SK-N-SH (cell line): ENCODE measurements around the gene CLEC20A. TPM values are rescaled to one million over a fixed set of nuclear protein-coding genes. Genes with fewer than 3 reads are reported as not detected.

Experiments used
- CTCF ChIA-PET: fragments of 300-600, 350-600 bp; formaldehyde crosslinking; extraction: SDS; loops from one replicate; lab custom pipeline; 2021; lab: Yijun Ruan, JAX
- POLR2A ChIA-PET: fragments of 350-600 bp; sonication (Branson Sonifier 250); formaldehyde crosslinking; extraction: SDS; loops from one replicate; lab custom pipeline; 2020; ENCODE audit warnings: antibody characterized with exemption, inconsistent platforms; lab: Yijun Ruan, JAX
- DNase-seq: peaks from one replicate; pipeline ENCODE4 v3.0.0; 2012
- H2AFZ ChIP-seq: fragments of 200-600 bp; sonication (generic); 2 replicates; pipeline ENCODE4 v1.8.1; 2016; ENCODE audit warnings: antibody characterized with exemption, mild to moderate bottlenecking, low read depth
- H3F3A ChIP-seq: fragments of 200-600 bp; sonication (generic); replicated peaks from 2 replicates; pipeline ENCODE3; 2016; ENCODE audit warnings: antibody characterized with exemption, mild to moderate bottlenecking; ENCODE audit not compliant: insufficient read depth
- H3K27ac ChIP-seq, 2 experiments: fragments of 200-500 bp in 1 of 2; fragments of 200-600 bp in 1 of 2; sonication (Bioruptor generic) in 1 of 2; sonication (generic), shearing (Covaris generic) in 1 of 2; 2 replicates each; pipeline versions ENCODE4 v1.5.1 to v1.6.1; 2014 to 2016; ENCODE audit warnings: low read depth in 2 of 2, inconsistent platforms in 1 of 2, low read length in 1 of 2, mild to moderate bottlenecking in 1 of 2, mixed read lengths in 1 of 2
- H3K27me3 ChIP-seq: fragments of 200-600 bp; sonication (generic), shearing (Covaris generic); 2 replicates; pipeline ENCODE4 v1.6.1; 2016; ENCODE audit warnings: mixed run types; ENCODE audit not compliant: insufficient read depth
- H3K36me3 ChIP-seq, 2 experiments: fragments of 200-500 bp in 1 of 2; fragments of 200-600 bp in 1 of 2; sonication (Bioruptor generic) in 1 of 2; sonication (generic) in 1 of 2; replicated peaks in 1 of 2; 2 replicates each; pipeline versions ENCODE3 to v1.5.1; 2014 to 2016; ENCODE audit warnings: low read length in 1 of 2, mild to moderate bottlenecking in 1 of 2; ENCODE audit not compliant: insufficient read depth in 2 of 2, control insufficient read depth in 1 of 2
- H3K4me1 ChIP-seq, 2 experiments: fragments of 200-500 bp in 1 of 2; fragments of 200-600 bp in 1 of 2; sonication (Bioruptor generic) in 1 of 2; sonication (generic), shearing (Covaris generic) in 1 of 2; 2 replicates each; pipeline versions ENCODE4 v1.5.1 to v1.6.1; 2014 to 2016; ENCODE audit warnings: low read depth in 1 of 2, low read length in 1 of 2, mixed run types in 1 of 2; ENCODE audit not compliant: insufficient read depth in 2 of 2, control insufficient read depth in 1 of 2
- H3K4me2 ChIP-seq: fragments of 200-600 bp; sonication (generic), shearing (Covaris generic); 2 replicates; pipeline ENCODE4 v1.6.1; 2017; ENCODE audit warnings: mixed run types
- H3K4me3 ChIP-seq, 2 experiments: fragments of 200-500 bp in 1 of 2; fragments of 200-600 bp in 1 of 2; sonication (Bioruptor generic) in 1 of 2; sonication (generic), shearing (Covaris generic) in 1 of 2; 2 replicates each; pipeline versions ENCODE4 v1.5.1 to v1.8.1; 2014 to 2016; ENCODE audit warnings: low read depth in 2 of 2, inconsistent platforms in 1 of 2, low read length in 1 of 2, mild to moderate bottlenecking in 1 of 2, mixed read lengths in 1 of 2, moderate library complexity in 1 of 2
- H3K79me2 ChIP-seq: fragments of 200-600 bp; sonication (generic); 2 replicates; pipeline ENCODE4 v1.8.1; 2017; ENCODE audit warnings: mild to moderate bottlenecking; ENCODE audit not compliant: insufficient read depth
- H3K9ac ChIP-seq: fragments of 200-600 bp; sonication (generic); 2 replicates; pipeline ENCODE4 v1.6.1; 2017; ENCODE audit warnings: mixed run types
- H3K9me2 ChIP-seq: fragments of 200-600 bp; sonication (generic); 2 replicates; pipeline ENCODE4 v1.6.1; 2017; ENCODE audit warnings: mixed run types
- H3K9me3 ChIP-seq: fragments of 200-600 bp; sonication (generic); 2 replicates; pipeline ENCODE4 v1.6.1; 2017; ENCODE audit warnings: mixed run types, mild to moderate bottlenecking, moderate library complexity
- H4K20me1 ChIP-seq: fragments of 200-600 bp; sonication (generic); 2 replicates; pipeline ENCODE4 v1.6.1; 2017; ENCODE audit warnings: mild to moderate bottlenecking, mixed run types; ENCODE audit not compliant: insufficient read depth
- EZH2phosphoT487 ChIP-seq: fragments of 200-600 bp; sonication (generic); IDR thresholded peaks from 2 replicates; pipeline ENCODE4 v1.6.1; 2017; ENCODE audit warnings: low read depth, mixed run types, mild to moderate bottlenecking, antibody characterized with exemption, moderate library complexity, borderline replicate concordance
- FOXM1 ChIP-seq: IDR thresholded peaks from 2 replicates; pipeline ENCODE4 v1.4.0; 2012; ENCODE audit warnings: low read depth, mild to moderate bottlenecking
- GABPA ChIP-seq: IDR thresholded peaks from 2 replicates; pipeline ENCODE4 v1.4.0; 2012; ENCODE audit warnings: low read depth, mild to moderate bottlenecking
- JUND ChIP-seq: IDR thresholded peaks from 2 replicates; pipeline ENCODE4 v1.4.0; 2012
- MEF2A ChIP-seq: IDR thresholded peaks from 2 replicates; pipeline ENCODE4 v1.4.0; 2012; ENCODE audit warnings: low read depth, borderline replicate concordance
- NRF1 ChIP-seq: IDR thresholded peaks from 2 replicates; pipeline ENCODE4 v1.6.1; 2012; ENCODE audit warnings: low read depth, mild to moderate bottlenecking, low read length
- POLR2AphosphoS5 ChIP-seq: IDR thresholded peaks from 2 replicates; pipeline ENCODE4 v1.6.1; 2012; ENCODE audit warnings: low read depth, low read length
- RAD21 ChIP-seq: IDR thresholded peaks from 2 replicates; pipeline ENCODE4 v1.6.1; 2012; ENCODE audit warnings: mild to moderate bottlenecking, low read length
- RCOR1 ChIP-seq: fragments of 150-350 bp; IDR thresholded peaks from 2 replicates; pipeline ENCODE4 v1.6.1; 2017; ENCODE audit warnings: antibody characterized with exemption, low read length
- RFX5 ChIP-seq: IDR thresholded peaks from 2 replicates; pipeline ENCODE4 v1.6.1; 2012; ENCODE audit warnings: mild to moderate bottlenecking, improper control_type of control experiment, low read length
- RXRA ChIP-seq: IDR thresholded peaks from 2 replicates; pipeline ENCODE4 v1.4.0; 2012; ENCODE audit warnings: low read depth, mild to moderate bottlenecking, borderline replicate concordance
- SMC3 ChIP-seq: IDR thresholded peaks from 2 replicates; pipeline ENCODE4 v1.6.1; 2012; ENCODE audit warnings: low read depth, low read length, improper control_type of control experiment
- TAF1 ChIP-seq: IDR thresholded peaks from 2 replicates; pipeline ENCODE4 v1.6.1; 2012; ENCODE audit warnings: low read depth, mild to moderate bottlenecking, low read length, moderate library complexity, borderline replicate concordance
- TCF12 ChIP-seq: IDR thresholded peaks from 2 replicates; pipeline ENCODE4 v1.4.0; 2012
- WGBS: methylation state at CpG from one replicate; pipeline ENCODE4 v1.1.6; 2017; ENCODE audit warnings: low lambda C conversion rate; 5-methylcytosine and 5-hydroxymethylcytosine counted together
- polyA plus RNA-seq, 3 experiments: library from polyadenylated mRNA; depleted of rRNA; stranded (reverse); fragments of >200 nt; gene quantifications; 2 replicates each; pipeline ENCODE4 v1.2.3, GENCODE V29; 2012
- TF ChIP-seq, protein P1 (sequence below): fragments of 150-350 bp; IDR thresholded peaks from 2 replicates; pipeline ENCODE4 v1.6.1; 2017; ENCODE audit warnings: antibody characterized with exemption, low read length, low read depth, borderline replicate concordance
- TF ChIP-seq, protein P2 (sequence below): IDR thresholded peaks from 2 replicates; pipeline ENCODE4 v1.6.1; 2012; ENCODE audit warnings: mild to moderate bottlenecking, low read depth, low read length, moderate library complexity
- TF ChIP-seq, protein P3 (sequence below): fragments of 200-600 bp; sonication (generic); IDR thresholded peaks from 2 replicates; pipeline ENCODE4 v1.6.1; 2017; ENCODE audit warnings: antibody characterized with exemption, mild to moderate bottlenecking, moderate library complexity
- TF ChIP-seq, protein P4 (sequence below): IDR thresholded peaks from 2 replicates; pipeline ENCODE4 v1.4.0; 2012; ENCODE audit warnings: low read depth, borderline replicate concordance

The CLEC20A gene
- polyA plus RNA-seq, 1 of the 3 experiments (the other 2 are of a cell fraction) = not detected

DNA sequence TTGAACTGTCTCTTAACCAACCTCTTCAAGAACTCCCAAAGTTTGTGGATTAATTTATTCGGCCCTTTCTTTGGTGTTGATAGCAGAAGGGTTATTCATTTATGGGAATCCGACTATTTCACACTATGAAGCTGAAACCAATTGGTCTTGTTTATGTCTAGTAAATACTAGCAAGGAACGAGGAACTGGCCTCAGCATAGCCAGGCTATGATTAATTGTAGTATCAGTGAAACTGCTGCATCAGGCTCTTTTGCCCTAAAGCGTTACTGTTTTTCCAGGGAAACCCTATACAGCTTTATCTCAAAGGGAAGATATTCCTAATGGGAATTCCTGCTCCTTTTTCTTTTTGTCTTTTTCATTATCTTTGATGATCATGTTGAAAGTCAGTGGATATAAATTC is 35.1 kb downstream of the CLEC20A start:
- no peaks in the 10 kb centered on the region; a peak in 1 of 4 replicates for H3K4me1 ChIP-seq
- peaks cover 25 to 29% of the 10 kb centered on the region in 2 experiments for H3K36me3 ChIP-seq
- H3F3A ChIP-seq = no peaks in the 10 kb centered on the region
- no peak overlapping the region for H3K4me3 ChIP-seq
- no peaks in the 10 kb centered on the region for H3K27me3 ChIP-seq
- no peak for DNase-seq
- H3K9me3 ChIP-seq = no peaks in the 10 kb centered on the region
- H3K4me2 ChIP-seq = no peak overlapping the region
- no peaks in the 10 kb centered on the region for H3K79me2 ChIP-seq
- TF ChIP-seq, protein P1, sequence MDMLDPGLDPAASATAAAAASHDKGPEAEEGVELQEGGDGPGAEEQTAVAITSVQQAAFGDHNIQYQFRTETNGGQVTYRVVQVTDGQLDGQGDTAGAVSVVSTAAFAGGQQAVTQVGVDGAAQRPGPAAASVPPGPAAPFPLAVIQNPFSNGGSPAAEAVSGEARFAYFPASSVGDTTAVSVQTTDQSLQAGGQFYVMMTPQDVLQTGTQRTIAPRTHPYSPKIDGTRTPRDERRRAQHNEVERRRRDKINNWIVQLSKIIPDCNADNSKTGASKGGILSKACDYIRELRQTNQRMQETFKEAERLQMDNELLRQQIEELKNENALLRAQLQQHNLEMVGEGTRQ = no peak
- TF ChIP-seq RAD21 = no peak
- no peak for TF ChIP-seq JUND
- TF ChIP-seq TAF1 = no peak
- no peak for TF ChIP-seq NRF1
- TF ChIP-seq, protein P2, sequence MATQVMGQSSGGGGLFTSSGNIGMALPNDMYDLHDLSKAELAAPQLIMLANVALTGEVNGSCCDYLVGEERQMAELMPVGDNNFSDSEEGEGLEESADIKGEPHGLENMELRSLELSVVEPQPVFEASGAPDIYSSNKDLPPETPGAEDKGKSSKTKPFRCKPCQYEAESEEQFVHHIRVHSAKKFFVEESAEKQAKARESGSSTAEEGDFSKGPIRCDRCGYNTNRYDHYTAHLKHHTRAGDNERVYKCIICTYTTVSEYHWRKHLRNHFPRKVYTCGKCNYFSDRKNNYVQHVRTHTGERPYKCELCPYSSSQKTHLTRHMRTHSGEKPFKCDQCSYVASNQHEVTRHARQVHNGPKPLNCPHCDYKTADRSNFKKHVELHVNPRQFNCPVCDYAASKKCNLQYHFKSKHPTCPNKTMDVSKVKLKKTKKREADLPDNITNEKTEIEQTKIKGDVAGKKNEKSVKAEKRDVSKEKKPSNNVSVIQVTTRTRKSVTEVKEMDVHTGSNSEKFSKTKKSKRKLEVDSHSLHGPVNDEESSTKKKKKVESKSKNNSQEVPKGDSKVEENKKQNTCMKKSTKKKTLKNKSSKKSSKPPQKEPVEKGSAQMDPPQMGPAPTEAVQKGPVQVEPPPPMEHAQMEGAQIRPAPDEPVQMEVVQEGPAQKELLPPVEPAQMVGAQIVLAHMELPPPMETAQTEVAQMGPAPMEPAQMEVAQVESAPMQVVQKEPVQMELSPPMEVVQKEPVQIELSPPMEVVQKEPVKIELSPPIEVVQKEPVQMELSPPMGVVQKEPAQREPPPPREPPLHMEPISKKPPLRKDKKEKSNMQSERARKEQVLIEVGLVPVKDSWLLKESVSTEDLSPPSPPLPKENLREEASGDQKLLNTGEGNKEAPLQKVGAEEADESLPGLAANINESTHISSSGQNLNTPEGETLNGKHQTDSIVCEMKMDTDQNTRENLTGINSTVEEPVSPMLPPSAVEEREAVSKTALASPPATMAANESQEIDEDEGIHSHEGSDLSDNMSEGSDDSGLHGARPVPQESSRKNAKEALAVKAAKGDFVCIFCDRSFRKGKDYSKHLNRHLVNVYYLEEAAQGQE = no peak
- TF ChIP-seq TCF12 = no peak
- TF ChIP-seq, protein P3, sequence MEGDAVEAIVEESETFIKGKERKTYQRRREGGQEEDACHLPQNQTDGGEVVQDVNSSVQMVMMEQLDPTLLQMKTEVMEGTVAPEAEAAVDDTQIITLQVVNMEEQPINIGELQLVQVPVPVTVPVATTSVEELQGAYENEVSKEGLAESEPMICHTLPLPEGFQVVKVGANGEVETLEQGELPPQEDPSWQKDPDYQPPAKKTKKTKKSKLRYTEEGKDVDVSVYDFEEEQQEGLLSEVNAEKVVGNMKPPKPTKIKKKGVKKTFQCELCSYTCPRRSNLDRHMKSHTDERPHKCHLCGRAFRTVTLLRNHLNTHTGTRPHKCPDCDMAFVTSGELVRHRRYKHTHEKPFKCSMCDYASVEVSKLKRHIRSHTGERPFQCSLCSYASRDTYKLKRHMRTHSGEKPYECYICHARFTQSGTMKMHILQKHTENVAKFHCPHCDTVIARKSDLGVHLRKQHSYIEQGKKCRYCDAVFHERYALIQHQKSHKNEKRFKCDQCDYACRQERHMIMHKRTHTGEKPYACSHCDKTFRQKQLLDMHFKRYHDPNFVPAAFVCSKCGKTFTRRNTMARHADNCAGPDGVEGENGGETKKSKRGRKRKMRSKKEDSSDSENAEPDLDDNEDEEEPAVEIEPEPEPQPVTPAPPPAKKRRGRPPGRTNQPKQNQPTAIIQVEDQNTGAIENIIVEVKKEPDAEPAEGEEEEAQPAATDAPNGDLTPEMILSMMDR = no peak
- TF ChIP-seq POLR2AphosphoS5 = no peak
- no peak for TF ChIP-seq GABPA
- TF ChIP-seq RCOR1 = no peak
- no peak for TF ChIP-seq RFX5
- H3K9ac ChIP-seq = no peak overlapping the region
- 94% methylated on average over 4 of the region's 4 CpGs for WGBS
- no peaks in the 10 kb centered on the region for H4K20me1 ChIP-seq
- H3K9me2 ChIP-seq = no peaks in the 10 kb centered on the region
- H2AFZ ChIP-seq = no peak overlapping the region
- H3K27ac ChIP-seq = no peak overlapping the region
- ChIA-PET CTCF (interaction anchor here (0.6 kb wide), 1 partner anchor 150 kb away, joined by 3 read pairs; no protein-coding TSS in a partner anchor), POLR2A (no interaction called here)

DNA sequence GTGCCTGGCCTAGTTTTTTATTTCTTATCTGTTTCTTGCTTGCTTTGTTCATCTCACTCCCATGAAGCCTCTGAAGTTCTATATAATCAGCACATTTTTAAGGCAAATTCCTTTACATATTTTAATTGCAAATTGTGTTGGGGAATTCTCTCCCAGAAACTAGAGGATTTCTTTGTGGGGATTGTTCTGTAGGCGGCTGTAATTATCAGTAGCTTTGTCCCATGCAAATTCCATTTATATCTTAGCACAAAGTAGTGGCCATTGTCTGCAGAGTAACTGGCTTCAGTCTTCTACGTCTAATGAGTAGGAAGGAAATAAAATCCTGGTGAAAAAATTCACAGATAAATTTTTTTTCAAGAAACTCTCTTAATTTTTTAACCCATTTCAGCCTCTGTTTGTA is 35.7 kb downstream of the CLEC20A start:
- Histone ChIP-seq H3K9me3 (no peaks in the 10 kb centered on the region), H3K9me2 (no peaks in the 10 kb centered on the region), H3K4me1 (no peaks in the 10 kb centered on the region; a peak in 1 of 4 replicates), H3K27me3 (no peaks in the 10 kb centered on the region), H3K79me2 (no peaks in the 10 kb centered on the region), H3K4me2 (no peak overlapping the region), H3K27ac (no peak overlapping the region), H3F3A (no peaks in the 10 kb centered on the region), H3K36me3 (peaks cover 21 to 26% of the 10 kb centered on the region in 2 experiments), H2AFZ (no peak overlapping the region), H3K4me3 (no peak overlapping the region), H3K9ac (no peak overlapping the region), H4K20me1 (no peaks in the 10 kb centered on the region)
- ChIA-PET POLR2A (no interaction called here), CTCF (no interaction called here)
- WGBS = 97% methylated on average over 2 of the region's 2 CpGs
- no peak for DNase-seq
- TF ChIP-seq SMC3 = no peak
- TF ChIP-seq, protein P2 = no peak
- no peak for TF ChIP-seq RXRA
- TF ChIP-seq RAD21 = no peak
- no peak for TF ChIP-seq FOXM1
- TF ChIP-seq NRF1 = no peak
- TF ChIP-seq EZH2phosphoT487 = no peak
- no peak for TF ChIP-seq MEF2A
- TF ChIP-seq, protein P4, sequence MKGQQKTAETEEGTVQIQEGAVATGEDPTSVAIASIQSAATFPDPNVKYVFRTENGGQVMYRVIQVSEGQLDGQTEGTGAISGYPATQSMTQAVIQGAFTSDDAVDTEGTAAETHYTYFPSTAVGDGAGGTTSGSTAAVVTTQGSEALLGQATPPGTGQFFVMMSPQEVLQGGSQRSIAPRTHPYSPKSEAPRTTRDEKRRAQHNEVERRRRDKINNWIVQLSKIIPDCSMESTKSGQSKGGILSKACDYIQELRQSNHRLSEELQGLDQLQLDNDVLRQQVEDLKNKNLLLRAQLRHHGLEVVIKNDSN = no peak
